Endothelial cell of umbilical vein (primary cell): Measurements from ENCODE around the gene PSMD13. TPM values are rescaled to one million over a fixed set of nuclear protein-coding genes. Genes with fewer than 3 reads are reported as not detected.

ENCODE experiments used
- BruUV-seq: library from RNA; stranded (reverse); fragments of 400-500 nt; replicated peaks from 2 replicates; lab custom pipeline; 2021; lab: Mats Ljungman, UMichigan
- CTCF ChIA-PET: fragments of 300-600, 350-600 bp; sonication (Branson Sonifier 250); formaldehyde crosslinking; loops from one replicate; lab custom pipeline; 2021; ENCODE audit warnings: antibody characterized with exemption, inconsistent platforms; lab: Charles Lee
- POLR2A ChIA-PET: fragments of 300-600, 350-600 bp; sonication (Branson Sonifier 250); formaldehyde crosslinking; loops from one replicate; lab custom pipeline; 2021; ENCODE audit warnings: antibody characterized with exemption, inconsistent platforms; lab: Charles Lee
- DNase-seq: peaks from one replicate; pipeline ENCODE4 v3.0.0-alpha.2; 2011; ENCODE audit warnings: low read depth, low spot score
- FAIRE-seq: peaks from 2 replicates; lab custom pipeline; 2011; peaks lifted over from hg19 to GRCh38; lab: Jason Lieb, UNC
- H2AFZ ChIP-seq: 2 replicates; pipeline ENCODE4 v1.6.0; 2012; ENCODE audit warnings: low read depth, low read length, control low read depth, inconsistent platforms
- H3K27ac ChIP-seq: 2 replicates; pipeline ENCODE4 v1.5.1; 2011; ENCODE audit warnings: low read depth, mild to moderate bottlenecking, control low read depth, low read length, moderate library complexity; ENCODE audit not compliant: insufficient read depth
- H3K27me3 ChIP-seq, 2 experiments: 2 replicates each; pipeline versions ENCODE4 v1.6.0 to v1.6.1; 2011; ENCODE audit warnings: low read length in 2 of 2, mixed read lengths in 1 of 2; ENCODE audit not compliant: control insufficient read depth in 2 of 2, insufficient read depth in 2 of 2
- H3K36me3 ChIP-seq, 2 experiments: 2 replicates in 1 of 2; 3 replicates in 1 of 2; pipeline ENCODE4 v1.5.1; 2011; ENCODE audit warnings: low read length in 2 of 2, mild to moderate bottlenecking in 1 of 2, moderate library complexity in 1 of 2; ENCODE audit not compliant: control insufficient read depth in 2 of 2, insufficient read depth in 2 of 2; ENCODE audit errors: extremely low read depth in 1 of 2
- H3K4me1 ChIP-seq: 3 replicates; pipeline ENCODE4 v1.5.1; 2011; ENCODE audit warnings: mild to moderate bottlenecking, low read length; ENCODE audit not compliant: control insufficient read depth, insufficient read depth; ENCODE audit errors: extremely low read depth
- H3K4me2 ChIP-seq: 2 replicates; pipeline ENCODE4 v1.6.1; 2011; ENCODE audit warnings: low read length, control low read depth, mixed read lengths; ENCODE audit not compliant: insufficient read depth
- H3K4me3 ChIP-seq, 3 experiments: fragments of 200-600 bp in 1 of 3; sonication (generic), shearing (Covaris generic) in 1 of 3; replicated peaks in 1 of 3; 2 replicates each; pipeline ENCODE4 v1.5.1; 2011 to 2016; ENCODE audit warnings: control low read depth in 3 of 3, low read length in 3 of 3, mild to moderate bottlenecking in 2 of 3, inconsistent platforms in 1 of 3, low read depth in 1 of 3, moderate library complexity in 1 of 3; ENCODE audit not compliant: insufficient read depth in 1 of 3
- H3K79me2 ChIP-seq: 2 replicates; pipeline ENCODE4 v1.6.0; 2012; ENCODE audit warnings: low read length, inconsistent platforms; ENCODE audit not compliant: control insufficient read depth, insufficient read depth
- H3K9ac ChIP-seq: replicated peaks from 2 replicates; pipeline ENCODE3; 2011; ENCODE audit warnings: low read length, control low read depth; ENCODE audit not compliant: insufficient read depth; ENCODE audit errors: extremely low read depth
- H3K9me1 ChIP-seq: replicated peaks from 3 replicates; pipeline ENCODE4 v1.6.0; 2011; ENCODE audit warnings: mild to moderate bottlenecking, low read length; ENCODE audit not compliant: control insufficient read depth, insufficient read depth; ENCODE audit errors: extremely low read depth
- H3K9me3 ChIP-seq: replicated peaks from 2 replicates; pipeline ENCODE4 v1.5.1; 2012; ENCODE audit warnings: low read length, inconsistent platforms; ENCODE audit not compliant: control insufficient read depth, insufficient read depth
- H4K20me1 ChIP-seq: replicated peaks from 2 replicates; pipeline ENCODE3; 2011; ENCODE audit warnings: mild to moderate bottlenecking, low read length; ENCODE audit not compliant: control insufficient read depth, insufficient read depth; ENCODE audit errors: extremely low read depth
- CTCF ChIP-seq, 2 donors: IDR thresholded peaks; 1 replicate in 1 of 2; 2 replicates in 1 of 2; pipeline ENCODE4 v1.5.1; 2011; ENCODE audit warnings: low read length in 2 of 2, mild to moderate bottlenecking in 2 of 2, moderate library complexity in 2 of 2, control low read depth in 1 of 2, inconsistent platforms in 1 of 2, low read depth in 1 of 2; ENCODE audit not compliant: insufficient read depth in 1 of 2; ENCODE audit errors: extremely low read depth in 1 of 2
- EZH2 ChIP-seq: IDR thresholded peaks from 2 replicates; pipeline ENCODE4 v1.6.1; 2012; ENCODE audit warnings: borderline replicate concordance, low read depth, mild to moderate bottlenecking, moderate library complexity, low read length, inconsistent platforms; ENCODE audit not compliant: severe bottlenecking
- FOS ChIP-seq: IDR thresholded peaks from 2 replicates; pipeline ENCODE4 v1.6.1; 2011; ENCODE audit warnings: mild to moderate bottlenecking, low read length, moderate library complexity, borderline replicate concordance; ENCODE audit not compliant: insufficient read depth
- GATA2 ChIP-seq: IDR thresholded peaks from 2 replicates; pipeline ENCODE4 v1.7.0; 2011; ENCODE audit warnings: low read depth, mild to moderate bottlenecking, moderate library complexity, mixed read lengths, low read length; ENCODE audit not compliant: insufficient read length, insufficient read depth
- JUN ChIP-seq: IDR thresholded peaks from 2 replicates; pipeline ENCODE4 v1.6.1; 2011; ENCODE audit warnings: borderline replicate concordance, low read depth; ENCODE audit not compliant: insufficient read length, insufficient read depth
- MAX ChIP-seq: IDR thresholded peaks from 2 replicates; pipeline ENCODE4 v1.6.1; 2011; ENCODE audit not compliant: insufficient read depth, insufficient read length
- MYC ChIP-seq: IDR thresholded peaks from one replicate; pipeline ENCODE4 v1.6.1; 2011; ENCODE audit warnings: mild to moderate bottlenecking, low read depth, low read length
- POLR2A ChIP-seq: IDR thresholded peaks from 2 replicates; pipeline ENCODE4 v1.6.1; 2012; ENCODE audit warnings: low read depth, mild to moderate bottlenecking, control low read depth, low read length
- POLR2AphosphoS5 ChIP-seq: IDR thresholded peaks from 2 replicates; pipeline ENCODE4 v1.6.1; 2012; ENCODE audit warnings: low read depth, mild to moderate bottlenecking, control low read depth, low read length, moderate library complexity; ENCODE audit not compliant: insufficient read depth
- dilution Hi-C: fragments of 300-500 bp; cut with MboI; formaldehyde crosslinking; loops from one replicate; pipeline ENCODE4 v1.15.0; 2019; ENCODE audit warnings: low sequenced_read_pairs; ENCODE audit not compliant: extremely low pct_ligation_motif_present
- intact Hi-C: fragments of 100-400 bp; cut with micrococcal nuclease; formaldehyde crosslinking; loops from one replicate; pipeline ENCODE4 v1.10.0; 2022
- polyA plus RNA-seq, 4 experiments: library from polyadenylated mRNA; depleted of rRNA in 3 of 4; stranded (reverse) in 3 of 4; unstranded in 1 of 4; fragments of >200 nt; gene quantifications; 2 replicates each; pipeline versions ENCODE4 v1.2.1 to v1.2.3, GENCODE V29; 2011 to 2012; ENCODE audit warnings: missing spikeins in 1 of 4
- total RNA-seq: library from RNA; stranded (reverse); gene quantifications from 2 replicates; pipeline ENCODE4 v1.2.3, GENCODE V29; 2021

PSMD13 gene
- total and polyA plus RNA-seq, 2 donors (not counting 3 experiments of a cell fraction or from before 2014, with no cell fraction given): 168 to 214 TPM

- FAIRE-seq (no peak), DNase-seq (no peak)
- Histone ChIP-seq H3K79me2 (no peaks in the 10 kb centered on the region), H3K9me1 (no peaks in the 10 kb centered on the region), H3K4me1 (no peaks in the 10 kb centered on the region), H4K20me1 (no peaks in the 10 kb centered on the region), H3K4me2 (no peak overlapping the region), H3K27ac (no peak overlapping the region), H3K27me3 (no peaks in the 10 kb centered on the region), H3K9ac (no peak overlapping the region), H3K9me3 (no peaks in the 10 kb centered on the region), H3K4me3 (no peak overlapping the region), H3K36me3 (peaks cover 23 to 50% of the 10 kb centered on the region in 2 experiments), H2AFZ (no peak overlapping the region)
- intact Hi-C loops (loop anchor here (2.0 to 5.0 kb wide), 2 partner anchors 107 to 197 kb away; no protein-coding TSS in a partner anchor), dilution Hi-C loops (no loop called here)
- TF ChIP-seq EZH2 (no peak), MYC (no peak), FOS (no peak), POLR2AphosphoS5 (no peak), JUN (no peak), MAX (no peak), CTCF (IDR thresholded peaks at IDR 0.05; ENCODE audit: extremely low read depth in 1 of 2, insufficient read depth in 1 of 2, low read depth in 1 of 2, low read length in 2 of 2) (no peak), POLR2A (no peak), GATA2 (no peak)
- POLR2A ChIA-PET: interaction anchor here (0.6 kb wide), 1 partner anchor 147 kb away, joined by 3 read pairs; no protein-coding TSS in a partner anchor
- CTCF ChIA-PET: interaction anchor here (0.6 to 5.0 kb wide), 30 partner anchors 11 to 200 kb away, joined by 3 to 71 read pairs (median 6); partner anchors contain the start of genes BET1L, NLRP6, PGGHG and PSMD13
- no TSS peak for BruUV-seq
Observed at GRCh38 chr11:250274-250673, 13.5 kb downstream of the PSMD13 start.
